ENCODE data around the gene RASA4B. TPM values are rescaled to one million over a fixed set of nuclear protein-coding genes. Genes with fewer than 3 reads are reported as not detected.
A peak's percentile ranks its signal among the peaks of the same experiment; 100 is the strongest.

The RASA4B gene
- total and polyA plus RNA-seq, 9 of the 15 experiments (the other 6 are each of a cell fraction or from before 2014, with no cell fraction given): 0.01 to 2.9 (median 1.5) TPM; not detected in 1

DNA sequence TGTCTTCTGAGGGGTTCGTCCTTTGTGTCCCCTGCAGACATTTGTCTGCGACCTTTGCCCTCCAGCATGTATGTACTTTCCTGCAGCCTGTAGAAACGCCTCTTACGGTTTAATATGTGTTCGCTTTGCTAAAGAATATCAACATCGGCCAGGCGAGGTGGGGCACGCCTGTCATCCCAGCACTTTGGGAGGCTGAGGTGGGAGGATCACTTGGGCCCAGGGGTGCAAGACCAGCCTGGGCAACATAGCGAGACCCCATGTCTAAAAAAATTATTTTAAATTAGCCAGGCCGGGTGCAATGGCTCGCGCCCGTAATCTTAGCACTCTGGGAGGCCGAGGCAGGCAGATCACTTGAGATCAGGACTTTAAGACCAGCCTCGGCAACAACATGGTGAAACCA lies 68.4 kb downstream of the RASA4B start:
- no peaks in the 10 kb centered on the region for H3K9me3 ChIP-seq (replicated peaks; ENCODE audit: control insufficient read depth, insufficient read depth, low read depth, low read length)
- in situ Hi-C loops (cut with MboI) (no loop called here), intact Hi-C loops (cut with micrococcal nuclease) (no loop called here)
- BruUV-seq (replicated peaks): no TSS peak
- H3K27ac ChIP-seq (ENCODE audit: extremely low read depth, low read depth, low read length): no peak overlapping the region
- 94% methylated on average over 15 of the region's 15 CpGs for WGBS (ENCODE audit: insufficient coverage, low coverage, missing lambda C conversion rate)
- DNase-seq (ENCODE audit: extremely low read depth in 1 of 4, low spot score in 3 of 4) (no peak), ATAC-seq (no peak), FAIRE-seq (no peak)
- ChIA-PET POLR2A (interaction anchor here (0.7 to 1.0 kb wide), 2 partner anchors 9 to 143 kb away, joined by 4 read pairs; no protein-coding TSS in a partner anchor), CTCF (ENCODE audit: low intra/inter-chr PET ratio) (no interaction called here)
- peaks cover 17% of the 10 kb centered on the region; the same call in 1 of the 3 replicates for H3K36me3 ChIP-seq (ENCODE audit: control insufficient read depth, insufficient read depth, low read length)
- H3K4me3 ChIP-seq: no peak overlapping the region
- no peaks in the 10 kb centered on the region for H3K9me1 ChIP-seq (ENCODE audit: control insufficient read depth, insufficient read depth, low read length)
- no peaks in the 10 kb centered on the region for H3K79me2 ChIP-seq (ENCODE audit: control insufficient read depth, insufficient read depth, low read length)
- no peaks in the 10 kb centered on the region for H4K20me1 ChIP-seq (replicated peaks; ENCODE audit: control insufficient read depth, insufficient read depth, low read length)
- no peak overlapping the region for H3K9ac ChIP-seq (ENCODE audit: insufficient read depth in 1 of 2, low read depth in 2 of 2, low read length in 2 of 2)
- H3K4me1 ChIP-seq (replicated peaks in 1 of 2; ENCODE audit: control insufficient read depth in 2 of 2, insufficient read depth in 2 of 2, low read length in 2 of 2): peaks cover 16 to 44% of the 10 kb centered on the region in 2 experiments
- TF ChIP-seq NR2C1 (IDR thresholded peaks at IDR 0.05) (peak; percentile 34; the same call in 1 of the 2 replicates), NR2C1 (tag; IDR thresholded peaks at IDR 0.05) (0 out of 2 replicates have a peak, but pooled peaks have one; percentile 19), ZNF121 (CRISPR knock-in tag; conservative IDR thresholded peaks at IDR 0.05) (peak; percentile 74), ZBED1 (IDR thresholded peaks at IDR 0.05) (no peak)
- no peak overlapping the region for H2AFZ ChIP-seq (ENCODE audit: low read depth, low read length)
- no peaks in the 10 kb centered on the region for H3K27me3 ChIP-seq (ENCODE audit: control insufficient read depth in 2 of 2, insufficient read depth in 2 of 2, low read length in 2 of 2)
- no peak overlapping the region for H3K4me2 ChIP-seq (ENCODE audit: insufficient read depth, low read length)

DNA sequence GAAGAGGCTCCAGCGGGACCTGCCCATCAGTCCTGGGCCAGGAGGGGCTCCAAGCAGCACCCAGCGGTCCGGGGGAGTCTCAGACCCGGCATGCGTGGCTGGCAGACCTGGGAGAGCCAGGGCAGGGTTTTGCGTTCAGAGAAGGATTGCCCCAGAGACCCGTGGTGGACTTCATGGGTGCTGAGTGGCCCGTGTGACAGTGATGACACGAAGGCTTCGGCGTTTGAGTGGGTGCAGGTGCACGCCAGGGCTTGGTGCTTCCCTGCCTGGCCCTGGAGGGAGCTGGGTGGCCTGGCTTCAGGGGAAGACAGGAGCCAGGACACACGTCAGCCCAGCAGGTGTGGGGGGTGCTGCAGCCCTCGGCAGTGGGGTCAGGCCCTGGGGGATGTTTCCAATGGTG lies 70.3 kb downstream of the RASA4B start:
- H3K79me2 ChIP-seq (ENCODE audit: control insufficient read depth, insufficient read depth, low read length): no peaks in the 10 kb centered on the region
- peaks cover 22 to 62% of the 10 kb centered on the region in 2 experiments for H3K4me1 ChIP-seq (replicated peaks in 1 of 2; ENCODE audit: control insufficient read depth in 2 of 2, insufficient read depth in 2 of 2, low read length in 2 of 2)
- ChIA-PET CTCF (ENCODE audit: low intra/inter-chr PET ratio) (no interaction called here), POLR2A (interaction anchor here (1.5 kb wide), 1 partner anchor 9 kb away, joined by 3 read pairs; no protein-coding TSS in a partner anchor)
- DNase-seq (ENCODE audit: extremely low read depth in 1 of 4, low spot score in 3 of 4) (no peak), ATAC-seq (no peak), FAIRE-seq (no peak)
- H3K36me3 ChIP-seq (ENCODE audit: control insufficient read depth, insufficient read depth, low read length): peaks cover 18% of the 10 kb centered on the region; the same call in 1 of the 3 replicates
- WGBS (ENCODE audit: insufficient coverage, low coverage, missing lambda C conversion rate): 78% methylated on average over 14 of the region's 14 CpGs
- H3K4me2 ChIP-seq (ENCODE audit: insufficient read depth, low read length): no peak overlapping the region
- H3K9me1 ChIP-seq (ENCODE audit: control insufficient read depth, insufficient read depth, low read length): no peaks in the 10 kb centered on the region
- H3K27ac ChIP-seq (ENCODE audit: extremely low read depth, low read depth, low read length): no peak overlapping the region
- no peaks in the 10 kb centered on the region for H3K27me3 ChIP-seq (ENCODE audit: control insufficient read depth in 2 of 2, insufficient read depth in 2 of 2, low read length in 2 of 2)
- intact Hi-C loops (cut with micrococcal nuclease) (no loop called here), in situ Hi-C loops (cut with MboI) (no loop called here)
- no peaks in the 10 kb centered on the region for H3K9me3 ChIP-seq (replicated peaks; ENCODE audit: control insufficient read depth, insufficient read depth, low read depth, low read length)
- H2AFZ ChIP-seq (ENCODE audit: low read depth, low read length): no peak overlapping the region
- H3K9ac ChIP-seq (ENCODE audit: insufficient read depth in 1 of 2, low read depth in 2 of 2, low read length in 2 of 2): peak overlapping the region in 1 of 2 experiments; percentile 51; a peak in 1 of 4 replicates
- H3K4me3 ChIP-seq: no peak overlapping the region
- BruUV-seq (replicated peaks): no TSS peak
- H4K20me1 ChIP-seq (replicated peaks; ENCODE audit: control insufficient read depth, insufficient read depth, low read length): no peaks in the 10 kb centered on the region
- TF ChIP-seq, protein P1, sequence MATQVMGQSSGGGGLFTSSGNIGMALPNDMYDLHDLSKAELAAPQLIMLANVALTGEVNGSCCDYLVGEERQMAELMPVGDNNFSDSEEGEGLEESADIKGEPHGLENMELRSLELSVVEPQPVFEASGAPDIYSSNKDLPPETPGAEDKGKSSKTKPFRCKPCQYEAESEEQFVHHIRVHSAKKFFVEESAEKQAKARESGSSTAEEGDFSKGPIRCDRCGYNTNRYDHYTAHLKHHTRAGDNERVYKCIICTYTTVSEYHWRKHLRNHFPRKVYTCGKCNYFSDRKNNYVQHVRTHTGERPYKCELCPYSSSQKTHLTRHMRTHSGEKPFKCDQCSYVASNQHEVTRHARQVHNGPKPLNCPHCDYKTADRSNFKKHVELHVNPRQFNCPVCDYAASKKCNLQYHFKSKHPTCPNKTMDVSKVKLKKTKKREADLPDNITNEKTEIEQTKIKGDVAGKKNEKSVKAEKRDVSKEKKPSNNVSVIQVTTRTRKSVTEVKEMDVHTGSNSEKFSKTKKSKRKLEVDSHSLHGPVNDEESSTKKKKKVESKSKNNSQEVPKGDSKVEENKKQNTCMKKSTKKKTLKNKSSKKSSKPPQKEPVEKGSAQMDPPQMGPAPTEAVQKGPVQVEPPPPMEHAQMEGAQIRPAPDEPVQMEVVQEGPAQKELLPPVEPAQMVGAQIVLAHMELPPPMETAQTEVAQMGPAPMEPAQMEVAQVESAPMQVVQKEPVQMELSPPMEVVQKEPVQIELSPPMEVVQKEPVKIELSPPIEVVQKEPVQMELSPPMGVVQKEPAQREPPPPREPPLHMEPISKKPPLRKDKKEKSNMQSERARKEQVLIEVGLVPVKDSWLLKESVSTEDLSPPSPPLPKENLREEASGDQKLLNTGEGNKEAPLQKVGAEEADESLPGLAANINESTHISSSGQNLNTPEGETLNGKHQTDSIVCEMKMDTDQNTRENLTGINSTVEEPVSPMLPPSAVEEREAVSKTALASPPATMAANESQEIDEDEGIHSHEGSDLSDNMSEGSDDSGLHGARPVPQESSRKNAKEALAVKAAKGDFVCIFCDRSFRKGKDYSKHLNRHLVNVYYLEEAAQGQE (IDR thresholded peaks at IDR 0.05; ENCODE audit: borderline replicate concordance): no peak
- TF ChIP-seq, protein P1 (CRISPR knock-in tag; IDR thresholded peaks at IDR 0.05; ENCODE audit: low read depth): no peak
- no peak for TF ChIP-seq ZNF232 (CRISPR knock-in tag; IDR thresholded peaks at IDR 0.05)
- no peak for TF ChIP-seq PHF8 (IDR thresholded peaks at IDR 0.05; ENCODE audit: borderline replicate concordance, low read length)
- no peak for TF ChIP-seq NCOA1 (IDR thresholded peaks at IDR 0.05; ENCODE audit: low read depth)
- no peak for TF ChIP-seq GABPA (tag; conservative IDR thresholded peaks at IDR 0.05; ENCODE audit: low read depth)
